PC-9 (cell line): ENCODE measurements around the gene AFG3L2. TPM values are rescaled to one million over a fixed set of nuclear protein-coding genes. Genes with fewer than 3 reads are reported as not detected.

ENCODE experiments used
- BruUV-seq: library from RNA; stranded (reverse); fragments of 400-500 nt; replicated peaks from 2 replicates; lab custom pipeline; 2021; lab: Mats Ljungman, UMichigan
- CTCF ChIA-PET: fragments of 300-600 bp; sonication (Branson Sonifier 250); formaldehyde crosslinking; loops from one replicate; lab custom pipeline; 2022; ENCODE audit warnings: antibody characterized with exemption; lab: Charles Lee
- POLR2A ChIA-PET: fragments of 300-600 bp; sonication (Branson Sonifier 250); formaldehyde crosslinking; loops from one replicate; lab custom pipeline; 2022; ENCODE audit warnings: antibody characterized with exemption; ENCODE audit not compliant: unreplicated experiment; lab: Charles Lee
- DNase-seq, 2 experiments: peaks; one replicate each; pipeline versions ENCODE4 v3.0.0 to v3.0.0-alpha.2; 2015 to 2022; ENCODE audit warnings: mixed read lengths in 1 of 2
- H2AFZ ChIP-seq: fragments of 200-600 bp; sonication (generic); 2 replicates; pipeline ENCODE4 v1.8.1; 2017; ENCODE audit warnings: antibody characterized with exemption
- H3F3A ChIP-seq: fragments of 200-600 bp; sonication (generic); 2 replicates; pipeline ENCODE4 v1.8.1; 2017; ENCODE audit warnings: antibody characterized with exemption, mild to moderate bottlenecking, low read depth; ENCODE audit not compliant: insufficient read depth
- H3K27ac ChIP-seq: fragments of 200-600 bp; sonication (generic); 2 replicates; pipeline ENCODE4 v1.6.1; 2016; ENCODE audit warnings: mixed run types
- H3K27me3 ChIP-seq: fragments of 200-600 bp; sonication (generic); 2 replicates; pipeline ENCODE4 v1.6.1; 2016; ENCODE audit warnings: low read depth, mixed run types; ENCODE audit not compliant: insufficient read depth
- H3K36me3 ChIP-seq: fragments of 200-600 bp; sonication (generic); 2 replicates; pipeline ENCODE4 v1.6.1; 2016; ENCODE audit warnings: low read depth, mixed run types
- H3K4me1 ChIP-seq: fragments of 200-600 bp; sonication (generic); replicated peaks from 2 replicates; pipeline ENCODE4 v1.6.1; 2016; ENCODE audit warnings: mixed run types; ENCODE audit not compliant: insufficient read depth
- H3K4me2 ChIP-seq: fragments of 200-600 bp; sonication (generic); 2 replicates; pipeline ENCODE4 v1.6.1; 2017; ENCODE audit warnings: mixed run types
- H3K4me3 ChIP-seq: fragments of 200-600 bp; sonication (generic); 2 replicates; pipeline ENCODE4 v1.6.1; 2016; ENCODE audit warnings: mixed run types
- H3K79me2 ChIP-seq: fragments of 200-600 bp; sonication (generic); 2 replicates; pipeline ENCODE4 v1.6.1; 2017; ENCODE audit warnings: low read depth, mixed run types
- H3K9me2 ChIP-seq: fragments of 200-600 bp; sonication (generic); 2 replicates; pipeline ENCODE4 v1.8.1; 2017; ENCODE audit warnings: mild to moderate bottlenecking; ENCODE audit not compliant: insufficient read depth
- H3K9me3 ChIP-seq: fragments of 200-600 bp; sonication (generic); 2 replicates; pipeline ENCODE4 v1.8.1; 2016; ENCODE audit warnings: low read depth; ENCODE audit not compliant: insufficient read depth
- H4K20me1 ChIP-seq: fragments of 200-600 bp; sonication (generic); 2 replicates; pipeline ENCODE4 v1.8.1; 2017; ENCODE audit not compliant: insufficient read depth
- EZH2 ChIP-seq: fragments of 200-600 bp; sonication (generic); IDR thresholded peaks from 2 replicates; pipeline ENCODE4 v1.8.0; 2017; ENCODE audit warnings: antibody characterized with exemption, low read depth
- intact Hi-C: fragments of 100-400 bp; cut with micrococcal nuclease; formaldehyde crosslinking; loops from one replicate; pipeline ENCODE4 v1.10.0; 2022; ENCODE audit not compliant: unreplicated experiment
- total RNA-seq: library from RNA; stranded (reverse); gene quantifications from 2 replicates; pipeline ENCODE4 v1.2.3, GENCODE V29; 2021
- TF ChIP-seq, protein P1 (sequence below): fragments of 200-600 bp; sonication (generic); conservative IDR thresholded peaks from 2 replicates; pipeline ENCODE4 v1.6.1; 2017; ENCODE audit warnings: mixed run types, antibody characterized with exemption, mild to moderate bottlenecking, moderate library complexity

AFG3L2 gene
- total RNA-seq, 1 experiment from 2014 or later: 69.4 TPM

DNA sequence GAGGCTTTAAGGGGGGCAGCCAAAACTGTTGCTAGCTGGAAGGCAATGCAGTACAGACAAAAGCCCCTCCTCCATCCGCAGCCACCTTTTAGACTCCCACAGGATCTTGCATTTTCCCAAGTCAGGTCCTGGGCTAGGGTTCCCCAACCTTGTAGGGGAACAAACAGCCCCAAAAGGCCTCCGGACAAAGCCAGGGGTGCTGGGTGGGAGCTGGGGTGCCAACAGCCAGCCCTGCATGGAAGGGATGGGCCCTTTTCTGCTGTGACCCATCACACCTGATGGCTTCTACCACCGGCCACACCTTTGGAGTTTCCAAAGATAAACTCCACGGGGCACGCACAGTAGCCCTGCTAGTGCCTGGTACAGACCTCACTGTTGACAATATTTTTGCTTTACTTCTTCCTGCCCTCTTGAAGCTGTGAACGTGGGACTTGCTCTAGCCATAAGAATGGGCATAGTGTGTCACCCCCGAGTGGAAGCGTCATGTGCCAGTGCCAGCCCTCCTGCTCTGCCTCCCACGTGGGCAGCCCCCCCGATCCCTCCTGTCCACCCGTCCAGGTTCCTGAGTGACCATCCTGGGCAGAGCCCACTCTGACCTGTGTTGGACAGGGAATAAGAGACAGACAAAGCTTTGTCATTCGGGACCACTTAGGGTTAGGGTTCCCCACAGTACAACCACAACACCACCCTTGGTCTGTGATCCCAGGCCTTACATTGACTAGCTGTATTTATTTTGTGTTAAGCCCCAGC, 50.1 kb downstream of the AFG3L2 start:
- CTCF ChIA-PET: interaction anchor here (0.6 to 2.3 kb wide), 3 partner anchors 9 to 267 kb away, joined by 3 to 8 read pairs (median 3); no protein-coding TSS in a partner anchor
- H3K4me3 ChIP-seq: no peak overlapping the region
- intact Hi-C loops: no loop called here
- BruUV-seq: no TSS peak
- H4K20me1 ChIP-seq: peaks cover 23% of the 10 kb centered on the region
- no peaks in the 10 kb centered on the region for H3F3A ChIP-seq
- no peak overlapping the region for H3K27ac ChIP-seq
- no peaks in the 10 kb centered on the region for H3K27me3 ChIP-seq
- peaks cover 11% of the 10 kb centered on the region for H3K36me3 ChIP-seq
- H2AFZ ChIP-seq: no peak overlapping the region
- TF ChIP-seq EZH2: no peak
- TF ChIP-seq, protein P1, sequence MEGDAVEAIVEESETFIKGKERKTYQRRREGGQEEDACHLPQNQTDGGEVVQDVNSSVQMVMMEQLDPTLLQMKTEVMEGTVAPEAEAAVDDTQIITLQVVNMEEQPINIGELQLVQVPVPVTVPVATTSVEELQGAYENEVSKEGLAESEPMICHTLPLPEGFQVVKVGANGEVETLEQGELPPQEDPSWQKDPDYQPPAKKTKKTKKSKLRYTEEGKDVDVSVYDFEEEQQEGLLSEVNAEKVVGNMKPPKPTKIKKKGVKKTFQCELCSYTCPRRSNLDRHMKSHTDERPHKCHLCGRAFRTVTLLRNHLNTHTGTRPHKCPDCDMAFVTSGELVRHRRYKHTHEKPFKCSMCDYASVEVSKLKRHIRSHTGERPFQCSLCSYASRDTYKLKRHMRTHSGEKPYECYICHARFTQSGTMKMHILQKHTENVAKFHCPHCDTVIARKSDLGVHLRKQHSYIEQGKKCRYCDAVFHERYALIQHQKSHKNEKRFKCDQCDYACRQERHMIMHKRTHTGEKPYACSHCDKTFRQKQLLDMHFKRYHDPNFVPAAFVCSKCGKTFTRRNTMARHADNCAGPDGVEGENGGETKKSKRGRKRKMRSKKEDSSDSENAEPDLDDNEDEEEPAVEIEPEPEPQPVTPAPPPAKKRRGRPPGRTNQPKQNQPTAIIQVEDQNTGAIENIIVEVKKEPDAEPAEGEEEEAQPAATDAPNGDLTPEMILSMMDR: no peak
- H3K9me2 ChIP-seq: no peaks in the 10 kb centered on the region
- no peaks in the 10 kb centered on the region for H3K9me3 ChIP-seq
- no peak for DNase-seq
- no peaks in the 10 kb centered on the region for H3K4me1 ChIP-seq
- H3K4me2 ChIP-seq: no peak overlapping the region
- H3K79me2 ChIP-seq: no peaks in the 10 kb centered on the region
- POLR2A ChIA-PET: no interaction called here

DNA sequence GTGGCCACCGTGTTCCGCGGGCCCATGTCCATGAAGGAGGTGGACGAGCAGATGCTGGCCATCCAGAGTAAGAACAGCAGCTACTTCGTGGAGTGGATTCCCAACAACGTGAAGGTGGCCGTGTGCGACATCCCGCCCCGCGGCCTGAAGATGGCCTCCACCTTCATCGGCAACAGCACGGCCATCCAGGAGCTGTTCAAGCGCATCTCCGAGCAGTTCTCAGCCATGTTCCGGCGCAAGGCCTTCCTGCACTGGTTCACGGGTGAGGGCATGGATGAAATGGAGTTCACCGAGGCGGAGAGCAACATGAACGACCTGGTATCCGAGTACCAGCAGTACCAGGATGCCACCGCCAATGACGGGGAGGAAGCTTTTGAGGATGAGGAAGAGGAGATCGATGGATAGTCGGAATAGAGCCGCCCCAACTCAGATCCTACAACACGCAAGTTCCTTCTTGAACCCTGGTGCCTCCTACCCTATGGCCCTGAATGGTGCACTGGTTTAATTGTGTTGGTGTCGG, 51.2 kb downstream of the AFG3L2 start:
- no peak overlapping the region for H3K27ac ChIP-seq
- H3K79me2 ChIP-seq: no peaks in the 10 kb centered on the region
- intact Hi-C loops: no loop called here
- POLR2A ChIA-PET: no interaction called here
- no peaks in the 10 kb centered on the region for H3K27me3 ChIP-seq
- TF ChIP-seq, protein P1: no peak
- no peak for TF ChIP-seq EZH2
- TSS peak; percentile 45 for BruUV-seq
- no peak overlapping the region for H3K4me2 ChIP-seq
- H3K4me1 ChIP-seq: no peaks in the 10 kb centered on the region
- no peaks in the 10 kb centered on the region for H3K9me2 ChIP-seq
- H3K36me3 ChIP-seq: peaks cover 11% of the 10 kb centered on the region
- no peak overlapping the region for H3K4me3 ChIP-seq
- H4K20me1 ChIP-seq: peaks cover 16% of the 10 kb centered on the region
- H3F3A ChIP-seq: no peaks in the 10 kb centered on the region
- no peak for DNase-seq
- H2AFZ ChIP-seq: no peak overlapping the region
- H3K9me3 ChIP-seq: no peaks in the 10 kb centered on the region
- CTCF ChIA-PET: no interaction called here

DNA sequence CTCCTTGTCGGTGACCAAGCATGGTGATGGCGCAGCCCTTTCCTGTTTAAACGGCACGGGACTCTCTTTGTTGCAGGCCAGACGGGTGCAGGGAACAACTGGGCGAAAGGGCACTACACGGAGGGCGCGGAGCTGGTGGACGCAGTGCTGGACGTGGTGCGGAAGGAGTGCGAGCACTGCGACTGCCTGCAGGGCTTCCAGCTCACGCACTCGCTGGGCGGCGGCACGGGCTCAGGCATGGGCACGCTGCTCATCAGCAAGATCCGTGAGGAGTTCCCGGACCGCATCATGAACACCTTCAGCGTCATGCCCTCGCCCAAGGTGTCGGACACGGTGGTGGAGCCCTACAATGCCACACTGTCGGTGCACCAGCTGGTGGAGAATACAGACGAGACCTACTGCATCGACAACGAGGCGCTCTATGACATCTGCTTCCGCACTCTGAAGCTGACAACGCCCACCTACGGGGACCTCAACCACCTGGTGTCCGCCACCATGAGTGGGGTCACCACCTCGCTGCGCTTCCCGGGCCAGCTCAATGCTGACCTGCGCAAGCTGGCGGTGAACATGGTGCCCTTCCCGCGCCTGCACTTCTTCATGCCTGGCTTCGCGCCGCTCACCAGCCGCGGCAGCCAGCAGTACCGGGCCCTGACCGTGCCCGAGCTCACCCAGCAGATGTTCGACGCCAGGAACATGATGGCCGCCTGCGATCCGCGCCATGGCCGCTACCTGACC, 51.9 kb downstream of the AFG3L2 start:
- no TSS peak for BruUV-seq

More for the DNA sequence above, 51.9 kb downstream of the AFG3L2 start:
- Histone ChIP-seq H3F3A (no peaks in the 10 kb centered on the region), H3K4me2 (no peak overlapping the region), H3K27me3 (no peaks in the 10 kb centered on the region), H4K20me1 (peaks cover 14% of the 10 kb centered on the region), H3K79me2 (no peaks in the 10 kb centered on the region), H2AFZ (no peak overlapping the region), H3K4me3 (no peak overlapping the region), H3K9me3 (no peaks in the 10 kb centered on the region), H3K36me3 (peaks cover 11% of the 10 kb centered on the region), H3K9me2 (no peaks in the 10 kb centered on the region), H3K27ac (no peak overlapping the region), H3K4me1 (no peaks in the 10 kb centered on the region)
- ChIA-PET CTCF (no interaction called here), POLR2A (no interaction called here)
- intact Hi-C loops: no loop called here
- TF ChIP-seq EZH2: no peak
- TF ChIP-seq, protein P1: no peak
- DNase-seq: no peak
